GM18861 (cell line): Measurements from ENCODE around the gene GPC5.
"Not testable (repeated sequence)": the region's sequence is repeated elsewhere in the genome, so short reads cannot be mapped to it uniquely, and the experiment has no call there.

ENCODE experiments used
- ATAC-seq: cut with Tn5 transposase; IDR thresholded peaks from one replicate; pipeline ENCODE4 v1.9.1; 2021; ENCODE audit not compliant: unreplicated experiment

The GPC5 gene

DNA sequence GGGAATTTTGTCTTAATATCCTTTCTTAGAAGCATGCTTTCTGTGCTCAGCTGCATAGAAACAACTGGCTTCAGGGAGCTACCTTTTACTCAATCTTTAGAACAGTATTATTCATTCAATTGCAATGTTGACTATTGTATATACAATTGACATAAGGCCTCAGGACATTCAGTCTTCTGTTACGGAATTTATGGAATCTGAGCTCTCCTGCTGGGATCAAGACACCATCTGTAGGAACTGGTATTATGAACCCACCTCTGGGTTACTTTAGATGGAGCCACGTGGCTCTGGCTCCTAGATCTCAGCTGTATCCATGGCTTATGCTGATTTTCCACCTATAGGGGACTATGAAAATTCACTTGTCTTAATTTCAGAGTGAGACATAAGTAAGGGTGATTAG, 1112.0 kb downstream of the GPC5 start:
- no peak for ATAC-seq

DNA sequence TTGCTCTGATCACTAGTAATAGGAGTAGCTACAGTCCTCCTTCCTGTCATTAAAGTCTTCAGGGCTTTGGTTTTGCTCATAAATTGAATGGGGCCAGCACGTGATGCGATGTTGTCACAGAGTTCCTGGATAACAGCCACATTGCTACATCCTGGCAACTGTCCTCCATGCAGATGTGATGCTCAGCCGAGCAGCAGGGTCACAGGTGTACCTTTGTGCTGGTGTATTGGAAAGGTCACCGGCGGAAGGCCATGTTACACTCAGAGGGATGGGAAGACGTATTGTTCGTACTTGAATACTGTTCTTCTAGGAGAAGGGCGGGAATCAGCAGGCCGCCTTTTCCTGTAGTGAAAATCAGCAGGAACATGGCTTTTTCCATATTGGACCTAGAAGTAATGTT, 1114.4 kb downstream of the GPC5 start:
- no peak for ATAC-seq

DNA sequence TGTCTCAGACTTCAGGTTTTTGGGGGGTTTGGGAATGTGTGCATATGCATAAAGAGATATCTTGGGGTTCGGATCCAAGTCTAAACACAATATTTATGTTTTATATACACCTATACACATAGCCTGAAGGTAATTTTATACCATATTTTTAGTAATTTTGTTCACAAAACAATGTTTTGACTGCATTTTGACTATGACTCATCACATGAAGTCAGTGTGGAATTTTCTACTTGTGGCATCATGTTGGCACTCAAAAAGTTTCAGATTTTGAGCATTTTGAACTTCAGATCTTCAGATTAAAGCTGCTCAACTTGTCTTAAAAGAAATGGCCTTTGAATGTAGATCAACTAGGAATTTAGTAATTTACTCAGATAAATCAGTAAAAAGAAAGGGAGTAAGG, 1115.3 kb downstream of the GPC5 start:
- no peak for ATAC-seq

DNA sequence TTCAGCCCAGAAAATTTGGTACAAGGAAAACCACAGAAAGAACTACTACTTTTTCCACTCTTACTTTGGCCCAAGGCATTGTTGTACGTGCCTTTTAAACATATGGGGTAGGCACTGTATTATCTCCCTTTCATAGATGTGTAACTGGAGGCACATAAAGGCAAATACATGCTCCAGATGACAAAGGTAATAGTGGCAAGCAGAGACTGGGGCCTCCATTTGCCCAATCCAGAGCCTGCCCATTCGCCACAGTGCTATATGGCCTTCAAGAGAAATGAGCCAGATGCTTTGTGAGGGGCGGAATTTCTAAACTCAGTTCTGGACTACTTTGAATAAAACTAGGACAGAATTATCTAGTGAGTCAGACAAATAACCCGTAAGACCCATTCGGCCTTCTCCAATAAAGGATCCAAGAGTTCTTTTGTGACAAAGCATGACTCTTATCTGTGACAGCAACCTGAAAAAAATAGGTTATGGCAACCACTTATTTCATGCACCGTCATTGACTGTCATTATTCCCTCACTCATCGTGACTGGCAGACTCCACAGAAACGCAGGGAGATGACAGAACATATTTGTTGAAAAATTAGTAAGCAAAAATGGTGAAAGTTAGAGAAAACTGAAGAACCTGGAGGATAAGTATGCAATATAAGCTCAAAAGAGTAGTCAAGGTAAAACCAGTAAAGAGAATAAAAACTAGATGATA, 1116.2 kb downstream of the GPC5 start:
- no peak for ATAC-seq

GRCh38 chr13:92516878-92517277, 1118.5 kb downstream of the GPC5 start:
- ATAC-seq, result not testable (repeated sequence)

DNA sequence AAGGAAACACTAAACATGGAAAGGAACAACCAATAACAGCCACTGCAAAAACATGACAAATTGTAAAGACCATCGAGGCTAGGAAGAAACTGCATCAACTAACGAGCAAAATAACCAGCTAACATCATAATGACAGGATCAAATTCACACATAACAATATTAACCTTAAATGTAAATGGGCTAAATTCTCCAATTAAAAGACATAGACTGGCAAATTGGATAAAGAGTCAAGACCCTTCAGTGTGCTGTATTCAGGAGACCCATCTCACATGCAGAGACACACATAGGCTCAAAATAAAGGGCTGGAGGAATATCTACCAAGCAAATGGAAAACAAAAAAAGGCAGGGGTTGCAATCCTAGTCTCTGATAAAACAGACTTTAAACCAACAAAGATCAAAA, 1120.2 kb downstream of the GPC5 start:
- not testable (repeated sequence) for ATAC-seq

- no peak for ATAC-seq
Observed at GRCh38 chr13:92530364-92530763, 1131.9 kb downstream of the GPC5 start.

- no peak for ATAC-seq
Observed at GRCh38 chr13:92535222-92536006, 1137.0 kb downstream of the GPC5 start.

- no peak for ATAC-seq
Observed at GRCh38 chr13:92537471-92537870, 1139.0 kb downstream of the GPC5 start.

GRCh38 chr13:92538164-92538563, 1139.7 kb downstream of the GPC5 start:
- no peak for ATAC-seq

DNA sequence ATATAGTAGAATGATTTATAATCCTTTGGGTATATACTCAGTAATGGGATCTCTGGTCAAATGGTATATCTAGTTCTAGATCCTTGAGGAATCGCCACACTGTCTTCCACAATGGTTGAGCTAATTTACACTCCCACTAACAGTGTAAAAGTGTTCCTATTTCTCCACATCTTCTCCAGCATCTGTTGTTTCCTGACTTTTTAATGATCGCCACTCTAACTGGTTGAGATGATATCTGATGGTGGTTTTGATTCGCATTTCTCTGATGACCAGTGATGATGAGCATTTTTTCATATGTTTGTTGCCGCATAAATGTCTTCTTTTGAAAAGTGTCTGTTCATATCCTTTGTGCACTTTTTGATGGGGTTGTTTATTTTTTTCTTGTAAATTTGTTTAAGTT, 1140.7 kb downstream of the GPC5 start:
- ATAC-seq, result not testable (repeated sequence)

DNA sequence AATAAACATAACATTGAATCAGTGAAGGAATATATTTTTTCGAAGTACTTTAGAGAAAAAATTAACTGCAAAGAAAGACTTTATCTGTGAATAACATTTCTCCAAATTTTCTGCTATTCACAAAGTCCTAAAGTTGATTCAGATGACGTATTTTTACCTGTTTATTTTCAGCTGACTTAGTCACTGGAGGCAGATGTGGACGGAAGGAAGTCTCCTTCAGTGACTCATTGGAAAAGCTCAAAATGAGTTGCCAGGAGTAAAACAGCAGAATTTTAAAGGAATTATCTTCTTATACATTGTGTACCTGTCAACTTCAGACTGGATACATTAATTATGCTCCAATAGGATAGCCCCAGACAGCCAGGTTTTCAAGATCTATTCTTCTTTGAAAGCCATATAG, 1148.8 kb downstream of the GPC5 start:
- ATAC-seq, result no peak

- no peak for ATAC-seq
Observed at GRCh38 chr13:92549276-92549675, 1150.9 kb downstream of the GPC5 start.

DNA sequence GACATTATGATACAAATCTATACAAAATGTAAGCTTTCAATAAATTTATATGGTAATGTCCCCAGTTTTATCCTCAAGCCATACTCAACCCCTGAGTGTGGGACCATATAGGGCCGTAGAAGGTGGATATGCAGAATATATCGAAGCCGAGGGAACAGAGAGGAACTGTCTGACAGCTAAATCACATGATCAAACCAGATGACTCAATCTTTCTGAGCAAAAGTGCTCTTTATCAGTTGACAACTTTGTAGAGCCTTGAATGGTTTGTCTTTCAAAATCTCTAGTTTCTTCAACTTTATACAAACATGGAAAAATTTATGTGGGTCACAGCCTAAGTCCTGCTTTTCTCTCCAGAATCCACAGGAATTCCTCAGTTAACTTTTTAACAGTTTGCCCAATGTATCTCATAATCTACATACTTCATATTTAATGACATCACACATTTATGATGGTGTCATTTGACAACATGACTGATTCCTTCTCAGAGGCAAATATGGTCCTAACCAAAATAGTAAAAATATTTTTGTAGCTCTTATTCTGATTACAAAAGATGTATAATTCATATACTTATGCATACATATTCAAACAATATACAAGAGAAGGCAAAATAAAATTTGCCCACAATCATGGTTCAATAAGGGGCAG, 1155.2 kb downstream of the GPC5 start:
- no peak for ATAC-seq

GRCh38 chr13:92560883-92561282, 1162.5 kb downstream of the GPC5 start:
- ATAC-seq, result no peak

DNA sequence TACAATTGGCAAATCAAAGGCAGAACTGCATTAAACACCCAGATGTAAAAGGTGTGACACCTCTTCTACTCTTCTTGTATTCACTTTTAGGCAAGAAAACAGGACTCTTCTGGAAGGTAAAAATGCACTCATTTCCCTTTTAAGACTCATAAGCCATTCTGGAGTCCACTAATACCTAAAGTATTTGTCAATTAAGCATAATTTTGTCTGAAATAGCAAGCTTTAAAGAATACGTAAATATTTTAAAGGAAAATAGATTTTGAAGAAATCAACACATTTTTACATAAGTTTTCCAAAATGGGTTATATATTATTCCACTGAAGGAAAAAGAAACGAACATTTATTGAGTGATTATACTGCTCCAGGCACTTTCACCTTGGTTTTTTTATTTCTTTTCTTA, 1166.5 kb downstream of the GPC5 start:
- ATAC-seq, result no peak

GRCh38 chr13:92566767-92567166, 1168.3 kb downstream of the GPC5 start:
- ATAC-seq, result no peak

DNA sequence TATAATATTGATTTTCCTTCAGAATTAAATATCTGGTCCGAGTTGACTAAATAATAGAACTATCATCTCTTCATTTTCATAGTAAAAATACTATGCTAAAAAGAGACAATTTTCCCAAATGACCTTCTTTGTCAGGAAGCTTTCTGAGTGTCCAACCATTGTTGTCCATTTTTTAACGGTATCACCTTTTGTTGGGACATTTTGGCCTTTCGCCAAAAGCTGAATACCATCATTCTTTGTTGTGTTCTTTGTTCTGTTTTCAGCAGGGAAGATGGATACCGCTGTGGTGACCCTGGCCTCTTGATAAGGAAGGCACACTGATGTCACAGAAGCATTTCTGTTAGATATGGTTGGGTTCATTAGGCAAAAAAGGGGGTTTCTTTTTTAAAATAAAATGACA, 1173.8 kb downstream of the GPC5 start:
- ATAC-seq, result no peak

DNA sequence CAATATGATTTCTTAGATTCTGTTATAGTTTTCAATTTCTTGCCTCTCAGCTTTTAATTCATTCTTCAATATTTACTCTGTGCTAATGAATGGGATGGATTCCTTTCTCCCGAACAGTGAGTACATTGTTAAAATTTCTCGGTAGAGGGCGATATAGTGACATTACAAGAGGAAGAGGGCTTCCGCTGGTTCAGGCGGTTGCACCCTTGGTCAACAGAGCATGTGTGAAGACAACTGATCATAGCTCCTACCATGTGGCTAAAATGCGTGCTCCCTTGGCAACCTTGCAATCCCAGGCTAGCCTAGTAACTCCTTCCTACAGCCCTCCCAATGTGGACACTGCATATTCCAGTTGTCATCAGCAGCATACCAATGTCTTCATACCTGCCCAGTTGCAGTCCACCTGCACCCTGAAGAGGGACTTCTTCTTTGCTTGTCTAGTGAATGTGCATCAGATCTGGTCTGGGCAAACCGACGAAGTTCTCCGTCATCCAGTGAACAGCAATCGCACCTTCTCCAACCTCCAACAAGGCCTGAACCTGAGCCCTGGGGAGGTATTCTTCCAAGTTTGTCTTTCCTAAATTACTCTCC, 1175.1 kb downstream of the GPC5 start:
- no peak for ATAC-seq

DNA sequence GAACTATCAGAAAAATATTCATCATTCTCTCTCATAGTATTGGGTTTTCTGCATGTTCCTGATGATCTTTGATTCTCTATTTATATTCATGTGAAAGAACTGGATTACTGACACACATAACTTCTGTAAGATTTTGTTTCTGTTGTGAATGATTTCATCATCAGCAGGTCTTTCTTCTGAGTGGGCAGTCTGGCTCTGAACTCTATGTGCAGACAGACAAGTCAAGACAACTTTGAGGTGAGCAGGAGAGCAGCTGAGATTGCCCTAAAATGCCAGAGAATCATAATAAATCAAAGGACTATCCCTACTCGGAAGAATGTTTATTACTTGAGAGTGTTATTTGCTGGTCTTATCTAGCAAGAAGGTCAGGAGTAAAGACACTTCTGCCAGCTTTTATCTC, 1176.1 kb downstream of the GPC5 start:
- ATAC-seq, result no peak

DNA sequence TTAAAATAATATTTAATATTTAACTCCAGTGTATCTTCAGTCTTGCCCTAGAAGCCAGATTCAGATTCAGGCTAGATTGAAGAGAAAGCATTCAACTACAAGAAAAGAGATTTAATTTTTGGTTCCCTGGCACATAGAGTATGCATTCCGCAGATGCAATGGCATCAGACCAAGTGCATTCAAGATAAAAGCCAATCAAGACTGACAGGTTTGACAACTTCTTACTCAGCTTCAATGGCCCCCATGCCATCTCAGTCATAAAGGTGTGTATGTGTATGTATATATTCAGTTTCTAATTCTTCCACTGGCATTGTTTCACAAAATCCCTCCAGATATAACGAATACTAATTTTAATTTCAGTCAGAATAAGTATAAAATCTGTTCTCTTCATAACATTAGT, 1177.4 kb downstream of the GPC5 start:
- ATAC-seq, result no peak

DNA sequence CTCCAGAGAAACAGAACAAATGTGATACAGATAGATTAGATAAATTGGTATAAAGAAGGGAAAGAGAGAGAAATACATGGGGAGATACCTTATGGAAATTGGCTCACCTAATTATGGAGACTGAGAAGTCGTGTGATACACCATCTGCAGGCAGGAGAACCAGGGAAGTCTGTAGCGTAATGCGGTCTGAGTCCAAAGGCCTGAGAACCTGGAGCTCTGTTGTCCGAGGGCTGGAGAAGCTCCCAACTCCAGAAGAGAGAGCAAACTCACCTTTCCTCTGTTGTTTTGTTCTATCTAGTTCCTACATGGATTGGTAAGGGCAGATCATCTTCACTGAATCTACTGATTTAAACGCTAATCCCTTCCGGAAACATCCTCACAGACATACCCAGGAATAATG, 1179.9 kb downstream of the GPC5 start:
- no peak for ATAC-seq
